Esophagus squamous epithelium (tissue), 4 donors: ENCODE results near the gene KDSR.

Source experiments
- CTCF ChIP-seq, 6 experiments: fragments of 450-650 bp in 4 of 6; fragments of 200-600 bp in 2 of 6; sonication (generic) in 2 of 6; IDR thresholded peaks; one replicate each; pipeline ENCODE4 v1.5.1; 2016 to 2019; ENCODE audit warnings: antibody characterized with exemption in 6 of 6, mild to moderate bottlenecking in 4 of 6, moderate library complexity in 4 of 6
- POLR2A ChIP-seq, 4 donors: fragments of 450-650 bp; IDR thresholded peaks; one replicate each; pipeline ENCODE4 v1.6.1; 2017; ENCODE audit warnings: antibody characterized with exemption in 4 of 4, mild to moderate bottlenecking in 4 of 4, moderate library complexity in 3 of 4

- TF ChIP-seq POLR2A (IDR thresholded peaks at IDR 0.05) (no peak), CTCF (IDR thresholded peaks at IDR 0.05) (no peak)
These were observed 22.7 kb downstream of the KDSR start for GRCh38 chr18:63344263-63344662.
